H9 (cell line): ENCODE data around the gene FALEC. TPM values are rescaled to one million over a fixed set of nuclear protein-coding genes. Genes with fewer than 3 reads are reported as not detected.

Experiments used
- DNase-seq: peaks from one replicate; pipeline ENCODE4 v3.0.0-alpha.2; 2017
- H2AFZ ChIP-seq: one replicate; pipeline ENCODE4 v1.6.1; 2013; ENCODE audit warnings: mild to moderate bottlenecking, low read length, control low read depth, moderate library complexity
- H2AK5ac ChIP-seq: 2 replicates; pipeline ENCODE4 v1.6.1; 2013; ENCODE audit warnings: low read length, control low read depth, mixed read lengths; ENCODE audit not compliant: insufficient read length
- H2BK120ac ChIP-seq: one replicate; pipeline ENCODE4 v1.6.1; 2013; ENCODE audit warnings: low read depth, mild to moderate bottlenecking, low read length, control low read depth, inconsistent platforms; ENCODE audit not compliant: poor library complexity, severe bottlenecking
- H2BK12ac ChIP-seq: 2 replicates; pipeline ENCODE4 v1.6.1; 2013; ENCODE audit warnings: low read length, control low read depth, mixed read lengths, low read depth; ENCODE audit not compliant: insufficient read length
- H2BK15ac ChIP-seq: 2 replicates; pipeline ENCODE4 v1.6.1; 2013; ENCODE audit warnings: low read depth, low read length, control low read depth
- H2BK20ac ChIP-seq: one replicate; pipeline ENCODE4 v1.6.1; 2013; ENCODE audit warnings: low read depth, mild to moderate bottlenecking, low read length, control low read depth, inconsistent platforms; ENCODE audit not compliant: poor library complexity, severe bottlenecking
- H2BK5ac ChIP-seq: 2 replicates; pipeline ENCODE4 v1.6.1; 2013; ENCODE audit warnings: low read length, control low read depth, mixed read lengths; ENCODE audit not compliant: insufficient read length
- H3K14ac ChIP-seq: 2 replicates; pipeline ENCODE4 v1.6.1; 2013; ENCODE audit warnings: low read length, control low read depth; ENCODE audit not compliant: insufficient read depth
- H3K18ac ChIP-seq: 2 replicates; pipeline ENCODE4 v1.6.1; 2013; ENCODE audit warnings: low read depth, mild to moderate bottlenecking, mixed read lengths, low read length, control low read depth; ENCODE audit not compliant: insufficient read length
- H3K23ac ChIP-seq: 2 replicates; pipeline ENCODE4 v1.6.1; 2013; ENCODE audit warnings: low read length, control low read depth, mixed read lengths, low read depth; ENCODE audit not compliant: insufficient read length
- H3K23me2 ChIP-seq: 2 replicates; pipeline ENCODE4 v1.6.1; 2013; ENCODE audit warnings: low read depth, mild to moderate bottlenecking, mixed read lengths, low read length, control low read depth; ENCODE audit not compliant: insufficient read length, poor library complexity, severe bottlenecking
- H3K27ac ChIP-seq: 2 replicates; pipeline ENCODE4 v1.5.1; 2013; ENCODE audit warnings: low read length, control low read depth, mixed read lengths, low read depth; ENCODE audit not compliant: insufficient read length
- H3K27me3 ChIP-seq: 2 replicates; pipeline ENCODE4 v1.6.1; 2013; ENCODE audit warnings: low read length, control low read depth, inconsistent platforms; ENCODE audit not compliant: insufficient read depth
- H3K4ac ChIP-seq: 2 replicates; pipeline ENCODE4 v1.6.1; 2013; ENCODE audit warnings: low read depth, mild to moderate bottlenecking, control low read depth, inconsistent platforms, low read length, moderate library complexity
- H3K4me1 ChIP-seq: 2 replicates; pipeline ENCODE4 v1.6.1; 2013; ENCODE audit warnings: low read length, control low read depth, inconsistent platforms; ENCODE audit not compliant: insufficient read depth
- H3K4me2 ChIP-seq: 2 replicates; pipeline ENCODE4 v1.6.1; 2013; ENCODE audit warnings: low read length, control low read depth, mixed read lengths; ENCODE audit not compliant: insufficient read length, insufficient read depth
- H3K56ac ChIP-seq: 2 replicates; pipeline ENCODE4 v1.6.1; 2013; ENCODE audit warnings: low read depth, mild to moderate bottlenecking, mixed read lengths, low read length, control low read depth; ENCODE audit not compliant: insufficient read length
- H3K79me1 ChIP-seq: 2 replicates; pipeline ENCODE4 v1.6.1; 2013; ENCODE audit warnings: low read depth, mild to moderate bottlenecking, moderate library complexity, low read length, control low read depth, inconsistent platforms; ENCODE audit not compliant: insufficient read depth, poor library complexity, severe bottlenecking
- H3K79me2 ChIP-seq: 2 replicates; pipeline ENCODE4 v1.6.1; 2013; ENCODE audit warnings: low read length, control low read depth, inconsistent platforms; ENCODE audit not compliant: insufficient read depth
- H3K9ac ChIP-seq: 2 replicates; pipeline ENCODE4 v1.6.1; 2013; ENCODE audit warnings: low read length, control low read depth, mixed read lengths; ENCODE audit not compliant: insufficient read length; ENCODE audit errors: extremely low read depth
- H3K9me3 ChIP-seq: one replicate; pipeline ENCODE4 v1.6.1; 2013; ENCODE audit warnings: low read depth, low read length, inconsistent platforms; ENCODE audit not compliant: control insufficient read depth
- H3T11ph ChIP-seq: one replicate; pipeline ENCODE4 v1.6.1; 2013; ENCODE audit warnings: mild to moderate bottlenecking, low read length, control low read depth, inconsistent platforms
- H4K20me1 ChIP-seq: one replicate; pipeline ENCODE4 v1.6.1; 2013; ENCODE audit not compliant: control insufficient read depth, insufficient read length, insufficient read depth
- H4K5ac ChIP-seq: 2 replicates; pipeline ENCODE4 v1.6.1; 2013; ENCODE audit warnings: low read depth, mild to moderate bottlenecking, mixed read lengths, low read length, control low read depth; ENCODE audit not compliant: insufficient read length
- H4K8ac ChIP-seq: replicated peaks from 2 replicates; pipeline ENCODE4 v1.6.1; 2013; ENCODE audit warnings: low read length, control low read depth, mixed read lengths, low read depth; ENCODE audit not compliant: insufficient read length
- H4K91ac ChIP-seq: 2 replicates; pipeline ENCODE4 v1.6.1; 2013; ENCODE audit warnings: low read depth, mild to moderate bottlenecking, moderate library complexity, mixed read lengths, low read length, control low read depth; ENCODE audit not compliant: insufficient read length
- H3K27ac Mint-ChIP-seq, 3 experiments: 2 replicates in 2 of 3; 3 replicates in 1 of 3; pipeline ENCODE4 v1.8.0; 2020 to 2021; ENCODE audit warnings: mixed read lengths in 3 of 3, mild to moderate bottlenecking in 1 of 3, moderate library complexity in 1 of 3
- H3K27me3 Mint-ChIP-seq: 2 replicates; pipeline ENCODE4 v1.8.0; 2021; ENCODE audit warnings: low read depth, mild to moderate bottlenecking, moderate library complexity, mixed read lengths
- H3K36me3 Mint-ChIP-seq, 3 experiments: 2 replicates in 2 of 3; 3 replicates in 1 of 3; pipeline ENCODE4 v1.8.0; 2020 to 2021; ENCODE audit warnings: low read depth in 3 of 3, mixed read lengths in 3 of 3; ENCODE audit not compliant: insufficient read depth in 1 of 3
- H3K4me1 Mint-ChIP-seq, 2 experiments: 2 replicates each; pipeline ENCODE4 v1.8.0; 2020; ENCODE audit warnings: mixed read lengths in 2 of 2
- H3K4me3 Mint-ChIP-seq, 2 experiments: 2 replicates in 1 of 2; 3 replicates in 1 of 2; pipeline ENCODE4 v1.8.0; 2020 to 2021; ENCODE audit warnings: mild to moderate bottlenecking in 2 of 2, mixed read lengths in 2 of 2, moderate library complexity in 1 of 2
- H3K9me3 Mint-ChIP-seq, 2 experiments: 2 replicates in 1 of 2; 3 replicates in 1 of 2; pipeline ENCODE4 v1.8.0; 2020; ENCODE audit warnings: mild to moderate bottlenecking in 2 of 2, mixed read lengths in 2 of 2, moderate library complexity in 1 of 2
- CTCF ChIP-seq: fragments of 200-600 bp; sonication (generic); conservative IDR thresholded peaks from 3 replicates; pipeline ENCODE4 v1.8.0; 2021; ENCODE audit warnings: antibody characterized with exemption, mild to moderate bottlenecking
- total RNA-seq: library from RNA; stranded (reverse); gene quantifications from 2 replicates; pipeline ENCODE4 v1.2.1, GENCODE V29; 2021

The FALEC gene
- total RNA-seq, 1 experiment from 2014 or later: not detected

- Mint-ChIP-seq H3K27ac (no peak overlapping the region), H3K4me1 (peaks cover 5% of the 10 kb centered on the region in 2 experiments; a peak in 3 of 4 replicates)
- no peak for DNase-seq
Observed at GRCh38 chr1:150466964-150467363, 48.6 kb upstream of the FALEC start.

More at GRCh38 chr1:150466964-150467363, 48.6 kb upstream of the FALEC start:
- H3K27me3 ChIP-seq: no peaks in the 10 kb centered on the region
- H2BK5ac ChIP-seq: no peak overlapping the region
- Mint-ChIP-seq H3K4me3 (no peak overlapping the region; a peak in 1 of 5 replicates), H3K36me3 (peaks cover 28 to 55% (median 53%) of the 10 kb centered on the region in 3 experiments), H3K9me3 (no peaks in the 10 kb centered on the region), H3K27me3 (no peaks in the 10 kb centered on the region)
- no peak overlapping the region for H3K9ac ChIP-seq
- no peak overlapping the region for H4K91ac ChIP-seq
- H2AFZ ChIP-seq: no peak overlapping the region
- no peaks in the 10 kb centered on the region for H4K20me1 ChIP-seq
- H3K79me2 ChIP-seq: no peaks in the 10 kb centered on the region
- H3K79me1 ChIP-seq: no peaks in the 10 kb centered on the region
- no peak overlapping the region for H4K5ac ChIP-seq
- no peak overlapping the region for H2BK20ac ChIP-seq
- H3K14ac ChIP-seq: no peak overlapping the region
- no peaks in the 10 kb centered on the region for H3K4me1 ChIP-seq
- no peak overlapping the region for H2BK120ac ChIP-seq
- H3K18ac ChIP-seq: no peak overlapping the region
- no peak overlapping the region for H3K4ac ChIP-seq
- H3K27ac ChIP-seq: no peak overlapping the region
- no peak overlapping the region for H2AK5ac ChIP-seq
- H4K8ac ChIP-seq: no peak overlapping the region
- TF ChIP-seq CTCF: no peak
- no peak overlapping the region for H3K23ac ChIP-seq
- no peak overlapping the region for H2BK12ac ChIP-seq
- no peaks in the 10 kb centered on the region for H3K9me3 ChIP-seq
- no peak overlapping the region for H3K56ac ChIP-seq
- no peak overlapping the region for H3K4me2 ChIP-seq
- H3T11ph ChIP-seq: no peak overlapping the region
- no peaks in the 10 kb centered on the region for H3K23me2 ChIP-seq
- no peak overlapping the region for H2BK15ac ChIP-seq
